GM19328 (cell line): Measurements from ENCODE around the gene KRTAP9-1.
"Not testable (repeated sequence)": the region's sequence is repeated elsewhere in the genome, so short reads cannot be mapped to it uniquely, and the experiment has no call there.

Experiments used
- ATAC-seq: cut with Tn5 transposase; IDR thresholded peaks from one replicate; pipeline ENCODE4 v1.9.1; 2021; ENCODE audit warnings: mild to moderate bottlenecking, moderate library complexity; ENCODE audit not compliant: unreplicated experiment

The KRTAP9-1 gene

DNA sequence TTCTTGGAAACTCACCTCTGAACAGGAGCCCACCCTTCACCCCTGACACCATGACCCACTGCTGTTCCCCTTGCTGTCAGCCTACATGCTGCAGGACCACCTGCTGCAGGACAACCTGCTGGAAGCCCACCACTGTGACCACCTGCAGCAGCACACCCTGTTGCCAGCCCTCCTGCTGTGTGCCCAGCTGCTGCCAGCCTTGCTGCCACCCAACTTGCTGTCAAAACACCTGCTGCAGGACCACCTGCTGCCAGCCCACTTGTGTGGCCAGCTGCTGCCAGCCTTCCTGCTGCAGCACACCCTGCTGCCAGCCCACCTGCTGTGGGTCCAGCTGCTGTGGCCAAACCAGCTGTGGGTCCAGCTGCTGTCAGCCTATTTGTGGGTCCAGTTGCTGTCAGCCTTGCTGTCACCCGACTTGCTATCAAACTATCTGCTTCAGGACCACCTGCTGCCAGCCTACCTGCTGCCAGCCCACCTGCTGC lies at the start of gene KRTAP9-1:
TSS of gene KRTAP9-1 (plus strand) at position 51 of the 482 bp plus-strand sequence. CDS start at position 51, 0 bp downstream.
- ATAC-seq, result not testable (repeated sequence)

GRCh38 chr17:41140360-41141131 lies 49.1 kb upstream of the KRTAP9-1 start, which contains the start of gene KRTAP4-6:
Gene KRTAP4-6 (minus strand): TSS chr17:41140544. CDS start chr17:41140487, 57 bp downstream.
- no peak for ATAC-seq

DNA sequence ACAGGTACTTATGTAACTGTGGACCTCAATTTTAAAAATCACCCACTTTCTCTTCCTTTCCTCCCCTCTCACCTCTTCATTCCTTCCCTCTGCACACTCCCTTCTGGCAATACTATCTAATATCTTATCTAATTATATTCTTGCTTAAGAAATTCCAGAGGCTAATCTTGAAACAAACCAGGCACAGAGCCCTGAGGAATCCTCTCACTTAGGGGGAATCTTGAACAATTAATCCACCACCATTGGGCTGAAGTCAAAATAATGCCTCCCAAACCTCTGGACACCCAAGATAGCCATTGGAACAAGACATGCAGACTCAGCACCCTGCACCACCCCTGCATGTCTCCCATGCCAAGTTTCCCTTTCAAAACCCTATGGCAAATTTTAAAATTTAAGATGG lies 48.3 kb upstream of the KRTAP9-1 start:
- no peak for ATAC-seq

- ATAC-seq, result no peak
These were observed 44.8 kb upstream of the KRTAP9-1 start for GRCh38 chr17:41144846-41145245.

GRCh38 chr17:41145261-41145660 lies 44.4 kb upstream of the KRTAP9-1 start:
- ATAC-seq, result no peak

DNA sequence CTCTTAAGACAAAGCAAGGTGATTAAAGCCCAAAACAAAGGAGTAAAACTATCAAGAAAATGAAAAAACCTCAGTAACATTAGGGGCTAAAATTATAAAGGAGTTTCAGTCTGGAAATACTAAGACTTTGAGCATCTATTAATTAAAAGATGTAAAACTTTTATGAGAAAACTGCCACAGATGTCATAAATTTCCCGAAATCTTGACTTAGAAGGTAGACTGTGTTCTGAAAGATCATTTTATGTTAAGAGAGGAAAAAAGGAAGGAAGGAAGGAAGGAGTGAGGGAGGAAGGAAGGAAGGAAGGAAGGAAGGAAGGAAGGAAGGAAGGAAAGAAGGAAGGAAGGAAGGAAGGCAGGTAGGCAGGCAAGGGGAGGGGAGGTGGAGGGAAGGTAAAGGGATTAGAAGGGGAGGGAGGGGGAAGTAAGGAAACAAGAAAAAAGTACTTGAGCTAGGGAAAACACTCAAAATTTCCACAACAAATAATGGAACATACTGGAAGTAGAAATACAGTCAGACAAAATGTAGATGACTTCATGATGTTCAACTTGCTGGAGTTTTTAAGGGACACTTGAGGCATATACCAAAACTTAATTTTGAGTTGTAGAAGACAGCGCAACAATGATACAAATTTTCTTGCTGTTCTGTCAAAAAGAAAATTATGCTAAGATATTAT lies 42.0 kb upstream of the KRTAP9-1 start:
- ATAC-seq, result no peak

GRCh38 chr17:41148971-41149651 lies 40.6 kb upstream of the KRTAP9-1 start:
- ATAC-seq, result not testable (repeated sequence)

GRCh38 chr17:41149652-41149985 lies 40.1 kb upstream of the KRTAP9-1 start, which contains the start of gene KRTAP4-5:
Gene KRTAP4-5 (minus strand): TSS chr17:41149825. CDS start chr17:41149767, 58 bp downstream.
- no peak for ATAC-seq

DNA sequence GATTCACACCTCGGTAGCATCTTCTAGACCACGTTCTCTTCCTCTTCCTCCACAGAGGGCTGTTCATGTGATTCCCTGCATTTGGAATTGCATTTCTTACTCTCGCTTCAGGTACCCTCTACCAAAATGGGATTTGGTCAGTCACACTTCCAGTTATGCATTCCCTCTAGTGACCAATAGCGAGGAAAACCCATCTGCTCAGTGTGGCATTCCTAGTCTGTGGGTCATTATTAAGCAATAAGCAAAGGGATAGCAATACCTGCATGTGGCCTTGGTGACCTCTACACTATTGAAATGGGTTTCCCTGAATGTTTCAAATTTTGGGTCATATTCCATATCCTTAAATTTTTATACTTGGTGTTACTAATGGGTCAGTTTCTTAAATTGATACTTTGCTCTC lies 39.7 kb upstream of the KRTAP9-1 start:
- no peak for ATAC-seq

- no peak for ATAC-seq
These were observed 38.2 kb upstream of the KRTAP9-1 start for GRCh38 chr17:41151525-41151924.

GRCh38 chr17:41153856-41154255 lies 35.8 kb upstream of the KRTAP9-1 start:
- ATAC-seq, result no peak

GRCh38 chr17:41160190-41160589 lies 29.5 kb upstream of the KRTAP9-1 start:
- ATAC-seq, result not testable (repeated sequence)

DNA sequence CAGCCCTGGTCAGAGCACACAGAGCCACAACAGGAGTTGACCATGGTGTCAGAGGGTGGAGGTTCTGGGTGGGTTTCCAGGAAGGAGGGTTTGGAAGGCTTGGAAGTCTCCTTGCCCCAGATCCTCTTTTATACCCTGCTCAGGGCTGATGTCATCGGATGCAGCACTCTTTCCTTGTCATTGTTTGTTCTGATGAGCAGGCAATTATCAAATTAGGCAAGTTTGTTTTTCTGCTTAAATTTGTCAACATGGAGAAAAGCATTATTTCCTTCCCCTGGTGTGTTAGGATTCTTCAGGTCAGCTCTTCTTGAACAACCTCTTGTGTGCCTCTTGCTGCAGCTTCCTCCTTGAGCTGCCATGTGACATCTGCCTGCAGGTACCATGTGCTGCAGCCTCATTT lies 29.0 kb upstream of the KRTAP9-1 start, which contains the start of gene KRTAP4-4:
TSS of gene KRTAP4-4 (minus strand) at position 101 of the 400 bp plus-strand sequence. CDS start at position 44, 57 bp downstream.
- ATAC-seq, result no peak

DNA sequence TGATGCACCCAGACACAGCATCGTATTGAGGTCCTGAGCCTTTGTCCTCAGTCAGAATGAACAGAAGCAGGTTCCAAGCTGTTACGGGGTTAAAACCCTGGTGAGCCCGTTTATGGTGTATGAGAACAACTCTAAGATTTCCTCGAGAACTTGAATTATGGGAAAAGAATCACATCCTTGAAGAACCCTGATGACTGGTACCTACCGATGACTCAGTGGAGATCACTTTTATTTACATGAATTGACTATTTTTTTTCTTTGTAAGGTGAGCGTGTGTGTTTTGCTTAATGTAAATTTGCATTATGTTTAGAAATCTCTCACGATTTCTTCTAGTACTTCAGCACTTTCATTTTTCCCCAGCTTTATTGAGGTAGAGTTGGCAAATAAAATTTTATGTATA lies 25.9 kb upstream of the KRTAP9-1 start:
- no peak for ATAC-seq

DNA sequence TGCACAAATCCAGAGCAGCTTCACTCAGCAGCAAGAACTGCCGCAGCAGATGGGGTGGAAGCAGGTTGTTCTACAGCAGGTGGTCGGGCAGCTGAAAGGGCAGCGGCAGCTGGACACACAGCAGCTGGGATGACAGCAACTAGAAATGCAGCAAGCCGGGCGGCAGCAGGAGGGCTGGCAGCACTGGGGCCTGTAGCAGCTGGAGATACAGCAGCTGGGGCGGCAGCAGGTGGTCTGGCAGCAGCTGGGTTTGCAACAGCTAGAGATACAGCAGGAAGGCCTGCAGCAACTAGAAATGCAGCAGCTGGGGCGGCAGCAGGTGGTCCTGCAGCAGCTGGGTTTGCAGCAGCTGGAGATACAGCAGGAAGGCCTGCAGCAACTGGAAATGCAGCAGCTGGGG lies 22.1 kb upstream of the KRTAP9-1 start:
- ATAC-seq, result no peak

- no peak for ATAC-seq
These were observed 21.6 kb upstream of the KRTAP9-1 start, which contains the start of gene KRTAP4-3 for GRCh38 chr17:41168121-41168520. Gene KRTAP4-3 (minus strand): TSS chr17:41168221. CDS start chr17:41168172, 49 bp downstream.

- ATAC-seq, result no peak
These were observed 17.8 kb upstream of the KRTAP9-1 start for GRCh38 chr17:41171886-41172285.

DNA sequence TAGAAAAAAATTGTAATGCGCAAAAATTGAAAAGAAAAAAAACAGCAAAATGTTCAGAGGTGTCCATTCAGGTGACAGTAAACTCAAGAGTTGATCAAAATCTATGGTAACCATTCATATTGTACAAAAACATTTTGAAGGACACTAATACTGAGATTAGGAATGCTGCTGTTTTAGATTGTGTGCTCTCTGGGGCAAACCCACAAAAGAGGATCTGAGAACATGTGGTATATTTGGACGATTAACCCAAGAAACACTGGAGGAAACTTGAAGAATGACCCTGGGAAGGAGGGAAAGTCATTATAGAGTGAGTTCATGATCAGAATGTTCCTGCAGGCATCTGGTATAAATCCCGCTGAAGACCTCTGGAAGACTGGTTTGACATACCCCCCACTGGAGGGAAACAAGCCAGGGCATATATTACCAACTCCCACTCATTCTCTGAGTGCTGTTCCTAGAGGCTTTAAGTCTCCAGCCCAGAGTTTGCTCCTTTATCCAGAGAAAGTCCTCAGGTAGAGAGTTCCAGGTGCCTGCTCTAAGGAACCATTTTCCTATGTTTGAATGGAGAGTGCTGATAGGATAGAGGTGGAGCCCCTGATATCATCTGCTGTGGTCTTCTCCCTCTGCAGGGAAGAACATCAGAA lies 12.8 kb upstream of the KRTAP9-1 start:
- no peak for ATAC-seq

GRCh38 chr17:41177727-41178271 lies 11.9 kb upstream of the KRTAP9-1 start, which contains the start of gene KRTAP4-2:
Gene KRTAP4-2 (minus strand): TSS chr17:41178221. CDS start chr17:41178164, 57 bp downstream.
- ATAC-seq, result no peak

- no peak for ATAC-seq
These were observed 11.3 kb upstream of the KRTAP9-1 start for GRCh38 chr17:41178341-41178740.
